Activated CD8-positive, alpha-beta memory T cell treated with anti-CD3 and anti-CD28 coated beads for 1 hour (primary cell): ENCODE data around the gene ZC3H7A.

Experiments used
- DNase-seq, 2 donors: peaks; one replicate each; pipeline ENCODE4 v3.0.0-alpha.2; 2020; ENCODE audit warnings: low read depth in 1 of 2; ENCODE audit errors: extremely low read depth in 1 of 2

Gene ZC3H7A

DNA sequence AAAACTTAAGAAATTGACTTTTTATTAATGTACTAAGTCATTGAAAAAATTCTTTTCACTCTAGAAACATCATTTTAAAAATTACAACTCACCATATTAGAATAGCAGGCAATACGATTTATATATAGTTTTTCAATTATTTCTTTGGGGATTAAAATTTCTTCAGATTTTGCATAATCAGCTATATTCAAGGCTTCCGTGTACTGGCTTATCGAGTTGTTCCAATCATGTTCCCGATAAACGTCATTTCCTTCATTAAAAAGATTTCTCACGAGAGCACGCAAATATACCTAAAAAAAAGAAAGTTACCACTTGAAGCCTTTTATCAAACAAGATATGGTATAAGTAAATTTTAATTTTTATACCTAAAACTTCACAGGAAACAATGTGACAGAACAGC is 18.0 kb downstream of the ZC3H7A start:
- no peak for DNase-seq

DNA sequence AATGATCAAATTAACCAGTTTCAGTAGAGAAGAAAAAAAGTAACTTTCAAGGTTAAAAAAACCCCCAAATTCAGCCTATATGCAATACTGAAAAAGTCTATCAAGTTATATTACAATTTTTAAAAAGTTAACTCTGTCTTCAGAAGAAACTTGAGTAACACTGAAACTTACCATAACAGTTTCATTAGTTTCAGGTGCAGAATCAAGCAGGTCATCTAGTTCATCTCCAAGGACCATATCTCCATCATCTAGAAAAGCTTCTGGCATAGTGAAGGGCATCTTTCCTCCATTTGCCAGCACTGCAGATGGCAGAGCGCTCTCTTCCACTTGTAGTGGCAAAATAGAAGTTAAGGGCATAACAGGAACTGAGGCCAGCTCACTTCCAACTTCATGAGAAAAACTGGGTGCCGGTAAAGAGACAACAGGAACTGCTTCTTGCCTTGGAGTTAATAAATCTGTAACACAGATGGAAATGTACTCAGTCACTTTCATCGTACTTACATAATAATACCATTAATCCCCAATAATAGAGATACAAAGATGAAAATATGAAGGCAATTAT is 22.9 kb downstream of the ZC3H7A start:
- no peak for DNase-seq

DNA sequence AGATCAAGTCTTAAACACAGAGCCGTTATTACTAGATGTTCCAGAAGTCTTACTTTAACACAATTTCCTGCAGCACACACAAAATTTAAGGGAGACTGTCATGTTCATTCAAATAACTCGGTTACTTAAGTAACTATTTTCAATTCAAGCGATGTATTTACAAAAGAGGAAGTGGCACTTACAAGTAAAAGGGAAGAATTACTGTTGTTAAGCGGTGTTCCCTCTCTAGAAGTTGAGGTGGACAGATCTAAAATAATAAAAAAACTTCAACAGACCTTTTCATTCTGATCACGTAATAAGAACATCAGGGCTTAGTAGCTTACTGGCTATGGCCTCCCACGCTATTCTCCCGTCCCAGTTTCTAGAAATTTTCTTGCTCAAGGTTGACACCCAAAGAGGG is 28.2 kb downstream of the ZC3H7A start:
- DNase-seq, result no peak

GRCh38 chr16:11762431-11762830 is 34.6 kb downstream of the ZC3H7A start:
- DNase-seq, result no peak

- DNase-seq, result no peak
These were observed 37.1 kb downstream of the ZC3H7A start for GRCh38 chr16:11759997-11760396.

DNA sequence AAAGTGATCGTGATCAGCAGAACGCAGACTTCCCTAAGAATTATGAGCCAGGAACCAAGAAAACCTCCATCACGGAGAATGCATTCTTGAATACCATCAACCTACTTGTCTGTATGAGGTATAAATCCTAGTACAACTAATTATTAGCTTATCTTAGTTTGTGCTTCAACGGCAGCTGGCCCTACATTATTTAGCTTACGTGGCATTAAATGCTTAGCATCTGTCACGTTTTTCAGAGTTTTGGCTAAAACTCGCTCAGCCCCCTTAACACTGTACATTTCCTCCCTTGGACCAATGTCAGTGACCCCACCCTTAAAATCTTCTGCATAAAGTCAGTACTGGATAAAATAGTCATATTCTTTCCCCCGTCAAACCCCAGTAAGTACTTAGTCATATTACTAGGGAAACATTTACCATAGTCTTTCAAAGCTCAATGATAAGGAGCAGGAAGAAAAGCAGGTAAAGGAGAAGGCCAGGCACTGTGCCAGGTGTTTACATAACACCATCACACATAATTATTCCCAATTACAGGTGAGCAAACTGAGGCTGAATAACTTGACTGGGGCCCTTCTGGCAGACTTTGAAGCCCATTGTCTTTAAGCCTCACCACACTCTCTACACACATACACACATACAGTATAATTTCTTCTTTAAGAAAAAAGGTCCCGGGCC is 37.8 kb downstream of the ZC3H7A start:
- DNase-seq, result no peak

DNA sequence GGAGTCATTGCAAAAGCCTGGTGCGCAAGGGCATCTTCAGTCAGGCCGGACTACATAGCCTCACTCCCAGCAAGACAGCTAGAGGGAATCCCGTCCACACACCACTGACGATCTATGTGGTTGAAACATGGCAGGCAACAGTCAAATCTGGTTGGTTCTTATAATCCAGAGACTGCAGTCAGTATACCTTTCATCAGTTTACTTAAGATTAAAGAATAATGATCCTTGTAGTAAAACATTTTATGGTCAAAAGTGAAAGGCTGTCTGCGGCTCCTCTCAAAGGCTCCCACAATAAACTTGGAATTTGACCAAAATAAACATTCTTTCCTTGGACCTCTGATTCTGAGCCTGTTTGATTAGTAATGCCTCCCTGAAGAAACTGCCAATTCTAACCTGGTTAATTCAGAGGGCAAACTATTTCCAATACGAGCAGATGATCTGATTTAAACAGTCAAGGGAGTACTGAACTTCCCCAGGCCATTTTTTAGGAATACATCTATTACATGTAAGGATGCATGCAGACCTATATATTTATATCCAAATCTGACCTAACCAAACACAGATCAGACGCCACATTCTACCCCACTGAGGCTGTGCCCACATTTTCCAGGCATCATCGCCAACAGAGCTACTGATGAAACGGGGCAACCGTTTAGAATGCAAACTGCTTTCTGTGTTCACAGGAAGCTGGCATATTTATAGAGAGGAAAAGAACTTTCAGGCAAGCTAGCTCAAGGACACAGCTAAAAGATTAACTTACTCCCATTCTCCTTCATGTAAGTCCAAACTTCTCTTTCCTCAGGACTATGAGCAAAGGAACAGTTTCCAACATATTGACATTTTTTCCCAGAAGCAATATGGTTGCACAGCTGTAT is 39.1 kb downstream of the ZC3H7A start:
- DNase-seq, result no peak

DNA sequence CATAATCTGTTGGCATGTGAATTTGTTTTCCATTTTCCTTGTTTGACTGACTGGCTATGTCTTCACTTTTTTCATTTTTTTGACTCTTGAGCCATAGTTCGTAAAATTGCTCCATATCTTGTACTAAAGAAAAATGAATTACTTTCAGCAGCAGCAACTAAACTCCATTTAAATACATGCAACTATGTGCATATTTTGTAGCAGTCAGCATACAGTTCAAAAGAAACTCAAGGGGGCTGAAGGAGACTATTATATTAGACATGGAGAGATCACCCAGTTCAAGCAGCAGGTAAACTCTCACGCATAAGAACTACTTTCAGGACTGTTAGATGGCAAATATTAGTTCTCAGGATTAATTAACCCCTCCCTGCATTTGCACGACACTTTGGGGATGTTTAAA is 40.8 kb downstream of the ZC3H7A start:
- no peak for DNase-seq

GRCh38 chr16:11755022-11755760 is 41.9 kb downstream of the ZC3H7A start:
- no peak for DNase-seq

GRCh38 chr16:11752856-11753255 is 44.2 kb downstream of the ZC3H7A start:
- DNase-seq, result no peak

- no peak for DNase-seq
These were observed 47.0 kb downstream of the ZC3H7A start for GRCh38 chr16:11750056-11750455.

GRCh38 chr16:11748404-11749254 is 48.4 kb downstream of the ZC3H7A start:
- DNase-seq, result no peak

GRCh38 chr16:11747949-11748403 is 49.1 kb downstream of the ZC3H7A start:
- no peak for DNase-seq

DNA sequence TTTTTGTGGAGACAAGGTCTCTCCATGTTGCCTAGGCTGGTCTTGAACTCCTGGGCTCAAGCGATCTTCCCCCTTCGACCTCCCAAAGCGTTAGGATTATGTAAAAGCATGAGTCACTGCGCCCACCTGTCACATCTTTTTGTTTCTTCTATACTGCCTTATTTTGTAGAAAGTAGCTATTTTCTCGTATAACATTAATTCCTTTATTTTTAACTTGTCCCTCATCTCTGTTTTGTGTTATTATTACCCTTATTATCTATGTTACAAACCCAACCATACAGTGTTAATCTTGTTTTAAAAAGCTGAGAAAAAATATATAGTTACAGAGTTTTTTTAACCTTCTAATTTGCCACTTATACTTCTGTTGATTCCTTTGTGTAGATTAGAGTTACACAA is 53.0 kb downstream of the ZC3H7A start:
- no peak for DNase-seq

- DNase-seq, result no peak
These were observed 53.6 kb downstream of the ZC3H7A start for GRCh38 chr16:11743308-11744074.

- DNase-seq, result peak; percentile 98 to 99
These were observed 54.3 kb downstream of the ZC3H7A start, which contains the start of gene TXNDC11 for GRCh38 chr16:11742536-11743307. TXNDC11 (minus strand) TSS chr16:11742857; CDS start chr16:11742730, 127 bp downstream.

GRCh38 chr16:11742093-11742535 is 54.9 kb downstream of the ZC3H7A start:
- DNase-seq, result peak in 1 of 2 donors; percentile 16

GRCh38 chr16:11740567-11740966 is 56.5 kb downstream of the ZC3H7A start:
- DNase-seq, result no peak
